Stimulated activated CD4-positive, alpha-beta T cell treated with anti-CD3 and anti-CD28 coated beads, TNF-alpha, amount 100 ng/mL, for 4 hours (primary cell): ENCODE results near the gene OR2H2.

Source experiments
- DNase-seq, 3 experiments: peaks; one replicate each; pipeline ENCODE4 v3.0.0-alpha.2; 2020; ENCODE audit warnings: low read depth in 3 of 3

The OR2H2 gene

DNA sequence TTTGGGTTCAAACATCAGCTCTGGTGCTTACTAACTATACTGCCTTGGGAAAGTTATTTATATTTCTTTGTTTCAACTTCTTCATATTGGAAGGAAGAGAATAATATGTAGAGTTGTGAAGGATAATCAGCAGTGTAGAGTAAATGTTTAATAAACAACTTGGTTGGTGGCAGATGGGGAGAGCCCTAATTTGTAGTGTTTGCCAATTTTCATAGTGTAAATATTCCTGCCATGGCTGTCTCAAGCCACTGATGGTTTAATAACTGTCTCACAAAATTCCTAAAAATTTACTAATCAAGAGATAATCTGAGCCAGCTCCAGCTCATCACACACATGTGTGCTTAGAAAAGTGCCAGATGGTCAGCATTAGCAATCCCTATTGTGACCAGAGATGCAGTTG is at the start of gene OR2H2:
Gene OR2H2 (plus strand): TSS at position 301 of the 400 bp plus-strand sequence. CDS start 2,824 bp downstream, outside the sequence.
- no peak for DNase-seq

- no peak for DNase-seq
Measured at GRCh38 chr6:29537714-29538403, 47.1 kb upstream of the OR2H2 start.

DNA sequence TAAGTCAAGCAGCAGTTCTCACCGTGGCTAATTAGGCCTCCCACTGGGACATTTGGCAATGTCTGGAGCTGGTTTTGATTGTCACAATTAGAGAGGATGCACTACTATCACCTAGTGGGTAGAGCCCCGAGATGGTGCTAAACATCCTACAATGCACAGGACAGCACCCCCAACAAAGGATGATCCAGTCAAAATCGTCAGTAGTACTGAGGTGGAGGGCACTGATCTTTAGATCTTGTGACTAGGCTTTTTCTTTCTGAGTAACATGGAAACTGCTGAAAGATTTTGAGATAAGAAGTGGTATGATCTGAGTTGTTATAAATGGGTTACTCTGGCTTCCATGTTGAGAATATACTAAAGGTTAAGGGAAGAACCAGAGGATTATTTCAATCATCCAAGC is 37.3 kb upstream of the OR2H2 start:
- no peak for DNase-seq

DNA sequence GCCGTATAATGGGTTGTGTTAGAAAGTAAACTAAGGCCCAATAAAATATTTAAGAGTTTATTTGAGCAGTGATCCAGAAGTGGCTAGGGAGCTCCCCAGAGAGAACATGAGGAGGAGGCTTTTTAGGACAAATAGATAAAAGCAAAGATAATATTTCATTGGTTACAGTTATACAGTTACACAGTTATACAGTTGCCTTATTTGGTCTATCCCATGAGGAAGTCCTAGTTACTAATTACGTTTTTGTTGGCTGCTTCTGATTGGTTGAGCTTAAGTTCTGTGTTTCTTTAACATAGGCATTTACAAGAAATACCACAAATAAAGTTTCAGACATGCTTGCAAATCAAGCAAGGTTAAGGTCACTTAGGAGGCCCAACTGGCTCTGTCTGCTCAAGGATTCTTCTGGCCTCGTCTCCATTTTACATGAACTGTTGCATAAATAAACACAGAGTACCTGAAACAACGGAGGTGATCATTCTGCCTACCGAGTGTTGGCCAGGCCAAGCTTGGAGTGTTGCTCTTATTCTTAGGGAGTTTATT is 32.3 kb upstream of the OR2H2 start:
- DNase-seq: peak in 1 of 3 experiments; percentile 9

DNA sequence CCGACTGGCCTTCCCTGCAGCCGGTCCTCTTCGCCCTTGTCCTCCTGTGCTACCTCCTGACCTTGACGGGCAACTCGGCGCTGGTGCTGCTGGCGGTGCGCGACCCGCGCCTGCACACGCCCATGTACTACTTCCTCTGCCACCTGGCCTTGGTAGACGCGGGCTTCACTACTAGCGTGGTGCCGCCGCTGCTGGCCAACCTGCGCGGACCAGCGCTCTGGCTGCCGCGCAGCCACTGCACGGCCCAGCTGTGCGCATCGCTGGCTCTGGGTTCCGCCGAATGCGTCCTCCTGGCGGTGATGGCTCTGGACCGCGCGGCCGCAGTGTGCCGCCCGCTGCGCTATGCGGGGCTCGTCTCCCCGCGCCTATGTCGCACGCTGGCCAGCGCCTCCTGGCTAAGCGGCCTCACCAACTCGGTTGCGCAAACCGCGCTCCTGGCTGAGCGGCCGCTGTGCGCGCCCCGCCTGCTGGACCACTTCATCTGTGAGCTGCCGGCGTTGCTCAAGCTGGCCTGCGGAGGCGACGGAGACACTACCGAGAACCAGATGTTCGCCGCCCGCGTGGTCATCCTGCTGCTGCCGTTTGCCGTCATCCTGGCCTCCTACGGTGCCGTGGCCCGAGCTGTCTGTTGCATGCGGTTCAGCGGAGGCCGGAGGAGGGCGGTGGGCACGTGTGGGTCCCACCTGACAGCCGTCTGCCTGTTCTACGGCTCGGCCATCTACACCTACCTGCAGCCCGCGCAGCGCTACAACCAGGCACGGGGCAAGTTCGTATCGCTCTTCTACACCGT is 31.5 kb upstream of the OR2H2 start:
- DNase-seq: peak in 2 of 3 experiments; percentile 21 to 23

DNA sequence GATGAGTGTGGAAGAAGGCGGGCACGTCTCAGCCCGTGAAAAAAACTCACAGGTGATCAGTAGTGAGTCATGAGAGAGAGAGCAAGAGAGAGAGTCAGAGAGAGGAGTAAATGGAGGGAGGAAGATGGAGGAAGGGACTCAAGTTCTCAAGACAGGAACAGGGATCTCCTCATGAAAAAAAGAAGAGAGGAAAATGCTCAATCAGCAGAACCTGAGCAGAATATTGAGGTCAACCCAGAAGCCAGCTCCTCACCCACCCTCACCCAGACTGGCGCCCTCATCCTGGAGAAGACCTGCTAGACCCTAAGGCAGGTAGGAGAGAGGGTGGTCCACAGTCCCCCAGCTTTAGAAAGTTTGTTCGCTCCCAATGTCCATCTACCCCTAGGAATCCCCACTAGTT is 30.2 kb upstream of the OR2H2 start:
- DNase-seq: no peak

GRCh38 chr6:29557320-29557719 is 27.6 kb upstream of the OR2H2 start:
- DNase-seq: no peak

DNA sequence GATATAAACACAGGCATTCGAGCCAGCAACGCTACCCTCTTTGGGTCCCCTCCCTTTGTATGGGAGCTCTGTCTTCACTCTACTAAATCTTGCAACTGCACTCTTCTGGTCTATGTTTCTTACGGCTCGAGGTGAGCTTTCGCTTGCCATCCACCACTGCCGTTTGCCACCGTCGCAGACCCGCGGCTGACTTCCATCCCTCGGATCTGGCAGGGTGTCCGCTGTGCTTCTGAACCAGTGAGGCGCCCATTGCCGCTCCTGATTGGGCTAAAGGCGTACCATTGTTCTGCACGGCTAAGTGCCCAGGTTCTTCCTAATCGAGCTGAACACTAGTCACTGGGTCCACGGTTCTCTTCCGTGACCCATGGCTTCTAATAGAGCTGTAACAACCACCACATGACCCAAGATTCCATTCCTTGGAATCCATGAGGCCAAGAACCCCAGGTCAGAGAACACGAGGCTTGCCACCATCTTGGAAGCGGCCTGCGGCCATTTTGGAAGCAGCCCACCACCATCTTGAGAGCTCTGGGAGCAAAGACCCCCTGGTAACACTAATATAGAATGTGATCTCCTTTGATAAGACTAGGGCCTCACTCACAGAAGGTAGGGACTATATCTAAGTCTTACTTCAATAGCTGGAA is 26.4 kb upstream of the OR2H2 start:
- DNase-seq: no peak

DNA sequence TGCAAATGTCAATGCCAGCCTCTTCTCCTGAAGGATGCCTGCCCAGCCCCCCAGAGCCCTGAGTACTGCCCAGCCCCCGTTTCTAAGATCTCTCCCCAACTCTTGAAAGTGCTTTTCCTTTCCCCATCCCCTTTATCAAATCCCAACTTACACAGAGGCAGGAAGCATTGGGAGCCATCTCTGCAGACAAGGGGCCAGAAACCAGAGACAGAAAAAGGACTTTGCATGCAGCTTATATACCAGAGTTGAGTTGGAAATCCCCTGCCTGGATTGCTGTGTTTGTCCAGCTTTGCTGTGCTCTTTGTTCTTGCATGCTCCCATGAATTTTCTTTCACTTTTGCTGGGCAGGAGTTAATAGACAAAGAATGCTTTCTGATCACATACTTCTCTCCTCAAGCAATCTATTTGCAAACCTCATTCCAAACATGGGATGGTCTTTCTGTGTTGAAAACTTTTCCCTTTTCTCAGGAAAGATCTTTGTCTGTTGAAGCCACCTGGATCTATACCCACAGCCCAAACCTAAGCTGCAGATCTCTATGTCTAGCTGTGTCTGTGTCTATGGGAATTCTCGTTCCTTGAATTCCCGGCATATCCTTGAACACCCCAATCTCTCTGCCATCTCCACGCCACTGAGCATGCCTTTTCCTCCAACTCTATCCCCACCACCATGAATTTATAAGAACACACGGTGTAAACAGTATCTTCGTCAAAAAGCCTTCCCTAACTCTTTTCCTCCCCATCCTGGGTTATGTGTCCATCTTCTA is 25.2 kb upstream of the OR2H2 start, which contains the start of gene UBD:
Gene UBD (minus strand): TSS at position 209 of the 764 bp plus-strand sequence. CDS start 31 bp downstream, at position 178.
- DNase-seq: no peak

GRCh38 chr6:29561091-29561490 is 23.8 kb upstream of the OR2H2 start:
- no peak for DNase-seq

GRCh38 chr6:29561606-29562181 is 23.2 kb upstream of the OR2H2 start:
- DNase-seq: no peak

DNA sequence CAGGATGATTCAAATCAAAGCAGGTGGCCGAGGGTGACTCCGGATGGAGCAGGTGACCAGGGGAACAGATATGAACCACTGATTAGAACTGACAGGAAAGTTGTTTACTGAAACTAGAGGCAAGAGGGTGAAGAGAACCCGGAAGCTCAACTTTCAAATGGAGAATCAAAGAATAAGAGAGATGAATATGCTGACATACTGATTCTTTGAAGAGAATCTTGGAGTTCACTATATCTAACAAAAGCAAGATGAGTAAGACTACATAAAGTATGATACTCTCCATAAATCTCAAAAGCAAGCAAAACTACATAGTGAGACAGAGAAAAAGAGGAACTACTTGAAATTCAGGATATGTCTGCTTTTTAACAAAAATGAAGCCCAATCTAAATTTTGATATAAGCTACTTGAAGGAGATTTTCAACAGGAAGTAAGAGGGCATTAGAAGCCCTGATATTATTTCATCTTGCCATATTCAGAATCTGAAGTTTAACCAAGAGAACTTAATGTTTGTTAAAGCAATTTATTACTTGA is 21.4 kb upstream of the OR2H2 start:
- no peak for DNase-seq

DNA sequence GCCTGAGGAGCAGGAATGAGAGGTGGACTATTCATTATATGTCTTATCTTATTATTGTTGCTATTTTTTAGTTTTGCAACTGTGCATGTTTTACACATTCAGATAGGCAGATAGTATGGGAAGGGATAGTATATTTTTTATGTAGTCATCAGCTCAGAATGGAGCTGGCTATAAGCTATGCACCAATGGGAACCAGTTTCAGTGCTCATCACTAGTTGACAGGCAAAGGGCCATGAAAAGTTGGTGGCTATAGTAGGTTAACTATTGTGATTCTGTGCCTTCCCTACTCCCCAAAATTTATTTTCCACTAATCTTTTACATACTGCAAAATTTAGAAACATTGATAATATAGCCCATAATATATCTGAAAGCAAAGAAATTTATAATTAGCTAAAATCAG is 20.0 kb upstream of the OR2H2 start:
- DNase-seq: no peak

DNA sequence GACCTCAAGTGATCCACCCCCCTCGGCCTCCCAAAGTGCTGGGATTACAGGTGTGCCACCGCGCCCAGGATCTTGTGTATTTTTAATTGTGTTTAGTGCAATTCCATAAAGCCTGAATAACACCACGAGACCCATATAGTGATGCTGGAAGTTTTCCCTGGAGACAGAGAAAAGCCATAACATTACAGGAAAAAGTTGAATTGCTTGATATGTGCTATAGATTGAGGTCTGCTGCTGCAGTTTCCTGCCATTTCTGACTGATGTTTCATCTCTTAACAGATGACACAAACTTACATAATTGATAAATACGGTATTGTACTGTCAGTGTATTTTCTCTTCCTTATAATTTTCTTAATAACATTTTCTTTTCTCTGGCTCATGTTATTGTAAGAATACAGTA is 18.1 kb upstream of the OR2H2 start:
- no peak for DNase-seq

- DNase-seq: no peak
Measured at GRCh38 chr6:29567541-29567940, 17.4 kb upstream of the OR2H2 start.

DNA sequence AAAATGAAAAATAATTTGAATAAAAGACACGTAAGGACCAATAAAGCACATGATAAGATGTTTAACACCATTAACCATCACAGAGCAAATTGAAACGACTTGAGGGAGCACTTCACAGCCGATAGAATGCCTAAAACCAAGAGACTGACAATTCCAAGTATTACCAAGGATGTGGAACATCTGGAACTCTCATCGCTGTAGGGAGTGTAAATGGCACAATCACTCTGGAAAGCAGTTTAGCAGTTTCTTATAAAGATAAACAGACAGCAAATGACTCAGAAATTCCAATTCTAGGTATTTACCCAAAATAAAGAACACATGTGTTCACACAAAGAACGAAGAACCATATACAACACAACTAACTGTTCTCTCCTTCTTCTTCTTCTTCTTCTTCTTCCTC is 16.9 kb upstream of the OR2H2 start:
- DNase-seq: no peak

GRCh38 chr6:29576056-29576455 is 8.9 kb upstream of the OR2H2 start:
- DNase-seq: no peak

GRCh38 chr6:29577544-29577943 is 7.4 kb upstream of the OR2H2 start:
- DNase-seq: no peak

DNA sequence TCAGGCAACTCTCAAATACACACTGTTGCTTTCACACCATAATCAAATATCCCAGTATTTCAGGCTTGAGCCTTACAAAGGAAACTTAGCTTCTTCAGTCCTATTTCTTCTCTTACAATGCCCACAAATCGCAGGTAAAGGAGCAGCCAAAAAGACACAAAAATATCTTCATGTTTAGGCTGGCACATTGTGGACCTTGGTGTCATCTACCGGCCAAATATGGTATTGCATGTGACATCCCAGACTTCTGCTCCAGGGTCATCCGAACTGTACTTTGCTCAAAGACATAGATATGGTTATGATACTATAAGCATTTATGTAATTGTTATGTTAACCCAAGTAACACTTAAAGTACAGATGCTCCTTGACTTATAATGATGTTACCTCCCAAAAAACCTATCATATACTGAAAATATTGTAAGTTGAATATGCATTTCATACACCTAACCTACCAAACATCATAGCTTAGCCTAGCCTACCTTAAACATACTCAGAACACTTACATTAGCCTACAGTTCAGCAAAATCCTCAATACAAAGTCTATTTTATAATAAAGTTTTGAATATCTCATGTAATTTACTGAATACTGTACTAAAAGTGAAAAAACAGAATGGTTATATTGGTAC is 4.6 kb downstream of the OR2H2 start:
- peak in 2 of 3 experiments; percentile 20 to 27 for DNase-seq

GRCh38 chr6:29590218-29590808 is 5.4 kb downstream of the OR2H2 start:
- DNase-seq: no peak
